HAP-1 (cell line): Measurements from ENCODE around the gene LAPTM5.
"Not testable (repeated sequence)": the region's sequence is repeated elsewhere in the genome, so short reads cannot be mapped to it uniquely, and the experiment has no call there.

ENCODE experiments used
- DNase-seq, 2 experiments: peaks; one replicate each; pipeline ENCODE4 v3.0.0-alpha.2; 2016 to 2020; ENCODE audit warnings: low spot score in 2 of 2
- H3K27me3 ChIP-seq: fragments of 250-450 bp; sonication (Bioruptor Pico); 2 replicates; pipeline ENCODE4 v1.5.1; 2020; ENCODE audit warnings: low read depth, mild to moderate bottlenecking, moderate library complexity
- H3K36me3 ChIP-seq: fragments of 250-450 bp; sonication (Bioruptor Pico); replicated peaks from 2 replicates; pipeline ENCODE4 v1.5.1; 2020; ENCODE audit warnings: mild to moderate bottlenecking
- H3K4me1 ChIP-seq: fragments of 250-450 bp; sonication (Bioruptor Pico); 2 replicates; pipeline ENCODE4 v1.5.1; 2020; ENCODE audit warnings: mild to moderate bottlenecking
- H3K4me3 ChIP-seq: fragments of 250-450 bp; sonication (Bioruptor Pico); 2 replicates; pipeline ENCODE4 v1.5.1; 2020; ENCODE audit warnings: mild to moderate bottlenecking, moderate library complexity
- H3K9me3 ChIP-seq: fragments of 250-450 bp; sonication (Bioruptor Pico); 2 replicates; pipeline ENCODE4 v1.5.1; 2020; ENCODE audit warnings: mild to moderate bottlenecking, moderate library complexity
- in situ Hi-C: fragments of 300-500 bp; cut with MboI; formaldehyde crosslinking; loops from 3 replicates; pipeline ENCODE4 v1.14.3; 2020; ENCODE audit warnings: low sequenced_read_pairs, inconsistent platforms, mixed read lengths

Gene LAPTM5

DNA sequence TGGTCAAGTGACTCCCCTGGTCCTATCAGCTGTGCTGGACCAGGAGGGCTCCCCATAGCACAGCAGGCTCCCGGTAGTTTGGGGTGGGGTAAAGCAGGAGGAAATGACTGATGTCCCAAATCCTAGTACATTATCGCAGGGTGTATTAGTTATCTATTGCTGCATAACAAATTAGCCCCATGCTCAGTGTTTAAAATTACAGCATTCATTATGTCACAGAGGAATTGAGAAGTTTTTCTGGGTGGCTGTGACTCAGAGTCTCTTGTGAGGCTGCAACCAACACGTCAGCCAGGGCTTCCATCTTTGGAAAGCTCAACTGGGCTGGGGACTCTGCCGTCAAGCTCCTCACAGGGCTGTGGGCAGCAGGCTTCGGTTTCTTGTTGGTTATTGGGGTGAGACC, 34.3 kb upstream of the LAPTM5 start:
- no peaks in the 10 kb centered on the region for H3K4me1 ChIP-seq
- no peaks in the 10 kb centered on the region for H3K9me3 ChIP-seq
- H3K4me3 ChIP-seq, result no peak overlapping the region
- peaks cover 4% of the 10 kb centered on the region for H3K27me3 ChIP-seq
- in situ Hi-C loops, result no loop called here
- no peaks in the 10 kb centered on the region for H3K36me3 ChIP-seq
- no peak for DNase-seq

GRCh38 chr1:30790850-30791778, 33.5 kb upstream of the LAPTM5 start:
- no peak for DNase-seq
- in situ Hi-C loops, result no loop called here

DNA sequence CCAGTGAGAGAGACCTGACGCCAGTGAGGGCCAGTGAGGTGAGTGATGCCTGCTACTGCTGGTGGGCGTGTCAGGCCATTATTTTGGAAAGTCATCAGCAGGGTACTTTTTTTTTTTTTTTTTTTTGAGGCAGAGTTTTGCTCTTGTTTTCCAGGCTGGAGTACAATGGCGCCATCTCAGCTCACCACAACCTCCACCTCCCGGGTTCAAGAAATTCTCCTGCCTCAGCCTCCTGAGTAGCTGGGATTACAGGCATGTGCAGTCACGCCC, 32.6 kb upstream of the LAPTM5 start:
- in situ Hi-C loops, DNase-seq, H3K4me1 ChIP-seq, H3K9me3 ChIP-seq, H3K27me3 ChIP-seq, H3K36me3 ChIP-seq, H3K4me3 ChIP-seq: not testable (repeated sequence)

More at GRCh38 chr1:30790850-30791778, 33.5 kb upstream of the LAPTM5 start:
- no peaks in the 10 kb centered on the region for H3K4me1 ChIP-seq
- no peaks in the 10 kb centered on the region for H3K36me3 ChIP-seq
- H3K4me3 ChIP-seq, result no peak overlapping the region
- H3K9me3 ChIP-seq, result no peaks in the 10 kb centered on the region
- peaks cover 4% of the 10 kb centered on the region for H3K27me3 ChIP-seq

- peaks cover 4% of the 10 kb centered on the region for H3K27me3 ChIP-seq
- no peak overlapping the region for H3K4me3 ChIP-seq
- in situ Hi-C loops, result no loop called here
- no peaks in the 10 kb centered on the region for H3K36me3 ChIP-seq
- no peaks in the 10 kb centered on the region for H3K9me3 ChIP-seq
- no peaks in the 10 kb centered on the region for H3K4me1 ChIP-seq
- no peak for DNase-seq
Measured at GRCh38 chr1:30789388-30790255, 32.0 kb upstream of the LAPTM5 start.

DNA sequence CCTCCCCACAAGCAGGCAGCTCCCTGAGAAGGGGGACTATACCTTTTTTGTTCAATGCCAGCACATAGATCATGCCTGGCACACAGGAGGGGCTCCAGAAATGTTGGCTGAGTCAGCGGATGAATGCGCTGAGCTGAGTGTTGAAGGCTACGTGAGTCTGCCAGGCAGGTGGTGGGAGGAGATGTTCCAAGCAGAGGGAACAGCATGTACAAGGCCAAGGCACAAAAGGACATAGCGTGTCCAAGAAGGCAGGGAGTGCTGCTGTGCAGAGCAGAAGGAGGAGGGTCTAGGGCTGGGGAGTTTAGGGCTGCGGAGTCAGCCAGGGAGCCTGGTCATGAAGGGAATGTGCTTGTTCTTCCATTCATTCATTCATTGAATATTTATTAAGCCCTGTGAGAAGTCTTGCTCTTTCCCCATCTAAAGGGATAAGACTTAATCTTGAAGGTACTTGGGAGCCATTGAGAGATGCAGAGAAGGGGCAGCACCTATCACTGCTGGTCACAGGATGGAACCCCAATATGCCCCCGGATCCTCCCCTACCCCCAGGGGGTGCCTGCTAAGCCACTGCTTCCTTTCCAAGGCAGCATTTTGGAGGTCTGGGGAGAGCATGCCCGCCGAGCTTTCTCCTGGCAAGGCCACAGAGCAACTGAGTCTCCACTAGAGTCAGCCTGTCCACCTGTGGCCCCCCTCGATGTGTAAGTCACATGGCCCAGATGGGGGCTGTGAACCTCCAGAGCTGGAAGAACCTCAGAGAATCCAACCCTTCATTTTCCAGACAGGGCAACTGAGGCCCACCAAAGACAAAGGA, 31.2 kb upstream of the LAPTM5 start:
- no peak for DNase-seq
- no peaks in the 10 kb centered on the region for H3K9me3 ChIP-seq
- H3K27me3 ChIP-seq, result peaks cover 4% of the 10 kb centered on the region
- in situ Hi-C loops, result no loop called here
- H3K36me3 ChIP-seq, result no peaks in the 10 kb centered on the region
- H3K4me3 ChIP-seq, result no peak overlapping the region
- H3K4me1 ChIP-seq, result no peaks in the 10 kb centered on the region

GRCh38 chr1:30787856-30788495, 30.4 kb upstream of the LAPTM5 start:
- in situ Hi-C loops, result no loop called here
- peaks cover 2% of the 10 kb centered on the region for H3K4me1 ChIP-seq

GRCh38 chr1:30787266-30787665, 29.7 kb upstream of the LAPTM5 start:
- Histone ChIP-seq H3K27me3 (peaks cover 4% of the 10 kb centered on the region), H3K4me1 (peaks cover 8% of the 10 kb centered on the region), H3K36me3 (no peaks in the 10 kb centered on the region), H3K9me3 (no peaks in the 10 kb centered on the region), H3K4me3 (no peak overlapping the region)
- no peak for DNase-seq
- in situ Hi-C loops, result no loop called here

More at GRCh38 chr1:30787856-30788495, 30.4 kb upstream of the LAPTM5 start:
- Histone ChIP-seq H3K9me3 (no peaks in the 10 kb centered on the region), H3K27me3 (peaks cover 4% of the 10 kb centered on the region), H3K36me3 (no peaks in the 10 kb centered on the region), H3K4me3 (no peak overlapping the region)
- DNase-seq, result no peak

- H3K27me3 ChIP-seq, result no peaks in the 10 kb centered on the region; the same call in 1 of the 2 replicates
- no peak overlapping the region for H3K4me3 ChIP-seq
- in situ Hi-C loops, result no loop called here
- H3K36me3 ChIP-seq, result no peaks in the 10 kb centered on the region
- H3K4me1 ChIP-seq, result peaks cover 8% of the 10 kb centered on the region
- no peak for DNase-seq
- no peaks in the 10 kb centered on the region for H3K9me3 ChIP-seq
Measured at GRCh38 chr1:30786264-30786991, 28.9 kb upstream of the LAPTM5 start.

GRCh38 chr1:30785714-30786113, 28.1 kb upstream of the LAPTM5 start:
- no peak for DNase-seq
- H3K4me1 ChIP-seq, result peaks cover 8% of the 10 kb centered on the region
- in situ Hi-C loops, result no loop called here

DNA sequence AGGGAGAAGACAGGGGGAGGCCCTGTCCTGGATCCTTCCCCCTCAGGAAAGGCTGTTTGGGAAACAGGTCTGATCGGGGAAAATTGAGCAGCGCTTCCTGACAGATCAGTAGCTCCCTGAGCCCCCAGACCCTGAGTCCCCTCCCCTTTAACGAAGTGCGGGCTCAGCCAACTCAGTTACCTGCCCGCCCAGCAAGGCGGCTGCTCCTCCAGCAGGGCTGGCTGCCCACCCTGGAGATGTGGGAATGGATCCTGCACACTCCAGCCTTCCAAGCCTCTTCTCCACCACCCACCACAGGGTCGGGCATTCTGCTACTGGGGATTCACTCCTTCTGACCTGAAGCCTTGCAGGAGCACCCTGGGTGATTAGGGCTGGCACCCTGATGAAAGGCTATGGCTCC, 27.6 kb upstream of the LAPTM5 start:
- in situ Hi-C loops, result no loop called here
- DNase-seq, result no peak
- Histone ChIP-seq H3K27me3 (no peaks in the 10 kb centered on the region), H3K9me3 (no peaks in the 10 kb centered on the region), H3K4me3 (no peak overlapping the region), H3K4me1 (peaks cover 8% of the 10 kb centered on the region), H3K36me3 (no peaks in the 10 kb centered on the region)

More at GRCh38 chr1:30785714-30786113, 28.1 kb upstream of the LAPTM5 start:
- H3K4me3 ChIP-seq, result no peak overlapping the region
- no peaks in the 10 kb centered on the region for H3K27me3 ChIP-seq
- no peaks in the 10 kb centered on the region for H3K9me3 ChIP-seq
- H3K36me3 ChIP-seq, result no peaks in the 10 kb centered on the region

DNA sequence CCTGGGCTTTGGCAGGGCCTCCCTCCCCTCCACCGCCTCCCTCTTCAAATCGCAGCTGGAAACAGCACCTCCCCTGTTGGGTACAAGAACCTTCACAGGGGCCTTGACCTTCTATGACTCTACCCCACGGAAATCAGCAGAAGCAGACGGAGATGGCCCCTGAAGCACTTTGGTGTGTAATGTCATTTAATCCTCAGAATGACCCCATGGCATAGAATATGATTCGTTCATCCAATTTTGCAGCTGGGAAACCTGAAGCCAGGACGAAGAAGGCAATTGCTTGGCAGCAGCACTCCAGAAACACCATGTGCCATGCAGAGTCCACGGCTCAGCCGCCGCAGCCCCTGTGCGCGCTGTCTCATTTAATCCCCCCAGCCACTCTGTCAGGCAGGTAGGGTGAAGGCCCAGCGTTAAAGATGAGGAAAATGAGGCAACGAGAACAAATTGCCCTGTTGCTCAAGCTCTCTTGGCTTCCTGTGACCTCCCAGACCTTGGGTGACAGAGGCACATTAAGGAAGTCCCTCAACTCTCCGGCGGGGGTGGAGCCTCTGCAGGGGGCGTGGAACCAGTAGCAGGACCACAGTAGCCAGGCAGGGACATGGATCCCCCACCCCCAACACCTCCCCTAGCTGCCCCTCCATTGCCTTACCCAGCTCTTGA, 25.8 kb upstream of the LAPTM5 start:
- Histone ChIP-seq H3K36me3 (no peaks in the 10 kb centered on the region), H3K4me3 (no peak overlapping the region), H3K9me3 (no peaks in the 10 kb centered on the region), H3K27me3 (no peaks in the 10 kb centered on the region), H3K4me1 (peaks cover 8% of the 10 kb centered on the region)
- in situ Hi-C loops, result no loop called here
- DNase-seq, result peak in 1 of 2 experiments; percentile 28
